Skeletal muscle satellite cell (primary cell): Measurements from ENCODE around the gene C4orf36.

Experiments
- H3K27me3 ChIP-seq: 2 replicates; pipeline ENCODE4 v1.7.0; 2013; ENCODE audit warnings: low read length; ENCODE audit not compliant: control insufficient read depth, insufficient read depth
- H3K36me3 ChIP-seq: 2 replicates; pipeline ENCODE4 v1.7.0; 2013; ENCODE audit warnings: mild to moderate bottlenecking, control low read depth, low read length; ENCODE audit not compliant: insufficient read depth
- H3K4me1 ChIP-seq: 2 replicates; pipeline ENCODE4 v1.7.0; 2013; ENCODE audit warnings: low read length; ENCODE audit not compliant: control insufficient read depth, insufficient read depth
- H3K4me2 ChIP-seq: 2 replicates; pipeline ENCODE4 v1.7.0; 2013; ENCODE audit warnings: mild to moderate bottlenecking, low read length
- H3K4me3 ChIP-seq: 2 replicates; pipeline ENCODE4 v1.7.0; 2013; ENCODE audit warnings: low read length
- H3K9ac ChIP-seq: 2 replicates; pipeline ENCODE4 v1.7.0; 2013; ENCODE audit warnings: mild to moderate bottlenecking, low read depth, low read length, moderate library complexity
- H3K9me3 ChIP-seq: replicated peaks from 2 replicates; pipeline ENCODE4 v1.7.0; 2013; ENCODE audit warnings: mild to moderate bottlenecking, control low read depth, low read length

The C4orf36 gene

GRCh38 chr4:86846921-86847320, 45.3 kb downstream of the C4orf36 start:
- no peaks in the 10 kb centered on the region for H3K9me3 ChIP-seq
- peaks cover 3% of the 10 kb centered on the region for H3K27me3 ChIP-seq
- H3K36me3 ChIP-seq, result no peaks in the 10 kb centered on the region
- no peaks in the 10 kb centered on the region for H3K4me1 ChIP-seq
- no peak overlapping the region for H3K9ac ChIP-seq
- no peak overlapping the region for H3K4me3 ChIP-seq
- H3K4me2 ChIP-seq, result no peak overlapping the region

GRCh38 chr4:86845593-86845992, 46.6 kb downstream of the C4orf36 start:
- no peaks in the 10 kb centered on the region for H3K36me3 ChIP-seq
- no peaks in the 10 kb centered on the region for H3K4me1 ChIP-seq
- H3K9ac ChIP-seq, result no peak overlapping the region
- no peak overlapping the region for H3K4me3 ChIP-seq
- H3K27me3 ChIP-seq, result peaks cover 3% of the 10 kb centered on the region
- H3K4me2 ChIP-seq, result no peak overlapping the region
- no peaks in the 10 kb centered on the region for H3K9me3 ChIP-seq

DNA sequence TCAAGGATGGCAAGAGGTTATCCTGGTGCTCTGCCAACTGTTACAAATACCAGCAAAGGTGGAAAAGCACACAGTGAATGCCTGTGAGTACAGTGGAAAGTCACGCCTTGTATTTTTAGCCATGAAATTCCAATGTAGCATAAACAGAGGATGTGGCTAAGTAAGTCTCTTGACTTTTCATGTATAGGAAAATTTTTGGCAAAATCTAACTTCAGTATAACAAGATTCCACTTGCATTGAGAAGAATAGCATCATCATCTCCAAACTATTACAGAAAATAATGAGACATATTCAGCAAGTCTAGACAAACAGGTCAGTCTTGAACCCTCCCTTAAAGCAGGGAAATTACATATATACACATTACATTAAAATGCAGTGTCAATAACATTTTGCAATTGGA, 50.9 kb downstream of the C4orf36 start:
- no peaks in the 10 kb centered on the region for H3K9me3 ChIP-seq
- no peak overlapping the region for H3K4me2 ChIP-seq
- H3K4me1 ChIP-seq, result no peaks in the 10 kb centered on the region
- no peak overlapping the region for H3K9ac ChIP-seq
- H3K4me3 ChIP-seq, result no peak overlapping the region
- no peaks in the 10 kb centered on the region for H3K27me3 ChIP-seq
- no peaks in the 10 kb centered on the region for H3K36me3 ChIP-seq

GRCh38 chr4:86840858-86841257, 51.4 kb downstream of the C4orf36 start:
- Histone ChIP-seq H3K36me3 (no peaks in the 10 kb centered on the region), H3K27me3 (no peaks in the 10 kb centered on the region), H3K4me1 (no peaks in the 10 kb centered on the region), H3K4me3 (no peak overlapping the region), H3K4me2 (no peak overlapping the region), H3K9ac (no peak overlapping the region), H3K9me3 (no peaks in the 10 kb centered on the region)

DNA sequence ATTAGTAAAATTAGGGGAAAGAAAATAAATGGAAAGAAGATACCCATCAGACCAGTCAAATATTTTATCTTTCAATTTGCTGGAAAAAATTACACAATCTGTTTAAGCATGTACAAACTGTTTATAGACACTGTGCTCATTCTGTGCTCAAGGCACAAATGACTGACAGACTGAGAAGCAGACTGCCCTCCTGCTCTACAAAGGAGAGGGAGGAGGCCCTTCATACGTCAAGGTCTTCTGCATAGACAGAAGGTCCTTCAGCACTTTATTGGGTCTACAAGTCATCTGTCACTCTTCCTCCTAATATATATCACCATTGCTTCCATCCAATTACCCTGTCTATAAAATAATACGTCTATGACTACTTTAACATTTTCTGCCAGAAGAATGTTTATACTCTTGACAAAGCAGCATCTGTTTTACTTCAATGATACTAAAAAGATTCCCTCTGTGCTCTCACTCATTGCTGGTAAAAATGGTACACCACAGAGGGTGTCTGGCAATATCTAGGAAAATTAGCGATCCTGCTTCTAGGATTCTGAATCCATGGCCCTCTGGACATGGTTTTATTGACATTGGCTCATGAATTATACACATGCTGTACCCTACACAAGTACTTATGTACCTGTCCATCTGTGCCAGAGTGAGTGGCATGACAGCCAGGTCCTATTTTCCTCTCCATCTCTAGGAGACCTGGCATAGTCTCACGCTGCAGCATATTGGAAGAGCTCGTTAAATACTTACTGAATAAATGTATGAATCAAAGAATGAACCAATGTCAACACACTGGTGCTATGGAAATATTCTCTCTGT, 54.3 kb downstream of the C4orf36 start:
- no peaks in the 10 kb centered on the region for H3K36me3 ChIP-seq
- H3K9me3 ChIP-seq, result no peaks in the 10 kb centered on the region
- H3K4me1 ChIP-seq, result no peaks in the 10 kb centered on the region
- H3K4me3 ChIP-seq, result no peak overlapping the region
- no peaks in the 10 kb centered on the region for H3K27me3 ChIP-seq
- H3K4me2 ChIP-seq, result no peak overlapping the region
- H3K9ac ChIP-seq, result no peak overlapping the region

GRCh38 chr4:86835677-86836076, 56.5 kb downstream of the C4orf36 start:
- H3K36me3 ChIP-seq, result no peaks in the 10 kb centered on the region
- H3K9me3 ChIP-seq, result no peaks in the 10 kb centered on the region
- no peak overlapping the region for H3K4me3 ChIP-seq
- H3K9ac ChIP-seq, result no peak overlapping the region
- H3K27me3 ChIP-seq, result no peaks in the 10 kb centered on the region
- peaks cover 14% of the 10 kb centered on the region for H3K4me1 ChIP-seq
- no peak overlapping the region for H3K4me2 ChIP-seq

GRCh38 chr4:86834901-86835300, 57.3 kb downstream of the C4orf36 start:
- Histone ChIP-seq H3K9ac (no peak overlapping the region), H3K36me3 (no peaks in the 10 kb centered on the region), H3K4me3 (no peak overlapping the region), H3K27me3 (no peaks in the 10 kb centered on the region), H3K4me1 (peaks cover 17% of the 10 kb centered on the region), H3K9me3 (no peaks in the 10 kb centered on the region), H3K4me2 (no peak overlapping the region)

DNA sequence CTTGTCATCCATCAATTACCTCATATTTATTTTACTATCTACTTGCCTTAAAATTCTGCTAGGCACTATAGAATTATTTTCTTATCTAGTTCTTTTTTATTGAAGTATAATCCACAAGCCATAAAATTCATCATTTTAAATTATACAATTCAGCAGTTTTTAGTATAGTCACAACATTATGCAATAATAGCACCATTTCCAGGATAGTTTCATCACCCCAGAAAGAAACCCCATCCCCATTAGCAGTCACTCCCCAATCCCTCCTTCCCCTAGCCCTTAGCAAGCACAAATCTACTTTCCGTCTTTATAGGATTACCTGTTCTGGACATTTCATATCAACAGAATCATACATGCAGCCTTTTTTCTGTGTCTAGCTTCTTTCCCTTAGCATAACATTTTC, 58.6 kb downstream of the C4orf36 start:
- H3K4me1 ChIP-seq, result peaks cover 17% of the 10 kb centered on the region
- no peak overlapping the region for H3K4me3 ChIP-seq
- no peaks in the 10 kb centered on the region for H3K36me3 ChIP-seq
- no peak overlapping the region for H3K9ac ChIP-seq
- H3K27me3 ChIP-seq, result no peaks in the 10 kb centered on the region
- H3K4me2 ChIP-seq, result no peak overlapping the region
- no peaks in the 10 kb centered on the region for H3K9me3 ChIP-seq

DNA sequence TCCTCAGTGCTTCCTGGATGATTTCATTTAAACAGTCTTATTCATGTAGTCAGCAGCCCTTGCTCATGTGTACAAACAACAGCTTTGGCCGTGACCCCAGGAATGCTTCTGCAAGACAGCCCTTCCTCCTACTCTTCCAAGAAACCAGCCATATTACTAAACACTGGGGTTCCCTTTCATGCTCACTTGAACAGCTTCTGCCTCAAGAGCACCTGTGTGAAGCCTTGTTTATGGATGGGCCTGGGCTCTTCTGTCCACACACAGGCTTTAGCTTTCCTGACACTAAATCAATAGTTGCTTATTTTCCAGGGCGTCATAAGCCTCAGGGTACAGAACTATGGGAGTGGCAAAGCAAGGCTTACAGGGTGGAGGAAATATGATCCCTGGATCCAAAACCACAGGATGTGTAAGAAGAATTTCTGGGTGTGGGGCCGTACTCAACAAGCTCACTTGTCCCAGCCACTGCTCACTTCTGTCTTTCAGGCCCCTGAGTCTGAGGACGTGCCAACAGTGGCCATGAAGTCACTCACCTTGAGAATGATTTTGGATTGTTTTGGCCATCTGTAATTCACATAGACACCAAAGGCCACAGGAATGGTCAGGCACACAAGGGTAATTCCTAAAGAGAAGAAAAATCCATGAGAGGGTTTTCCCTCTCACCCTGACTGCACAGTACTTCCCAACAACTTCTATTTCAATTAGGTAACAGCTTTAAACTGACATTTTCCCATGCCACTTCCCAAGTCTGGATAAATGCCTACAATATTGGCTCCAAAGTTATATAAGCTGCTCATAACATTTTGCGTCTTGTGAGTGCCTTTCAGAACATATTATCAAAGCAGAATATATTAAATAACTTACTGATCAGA, 60.7 kb downstream of the C4orf36 start:
- H3K4me3 ChIP-seq, result peak overlapping the region; percentile 49
- no peak overlapping the region for H3K9ac ChIP-seq
- H3K4me1 ChIP-seq, result peaks cover 17% of the 10 kb centered on the region
- H3K27me3 ChIP-seq, result no peaks in the 10 kb centered on the region
- H3K9me3 ChIP-seq, result no peaks in the 10 kb centered on the region
- peak overlapping the region; percentile 71 for H3K4me2 ChIP-seq
- H3K36me3 ChIP-seq, result no peaks in the 10 kb centered on the region
